Endothelial cell of umbilical vein (primary cell): ENCODE measurements around the gene SPAG6. TPM values are rescaled to one million over a fixed set of nuclear protein-coding genes. Genes with fewer than 3 reads are reported as not detected.

Source experiments
- Bru-seq: library from RNA; stranded (reverse); fragments of 400-500 nt; gene quantifications from one replicate; lab custom pipeline; 2021; lab: Mats Ljungman, UMichigan
- BruChase-seq, 2 experiments: library from RNA; stranded (reverse); fragments of 400-500 nt; gene quantifications; one replicate each; lab custom pipeline; 2021; lab: Mats Ljungman, UMichigan
- BruUV-seq: library from RNA; stranded (reverse); fragments of 400-500 nt; replicated peaks from 2 replicates; lab custom pipeline; 2021; lab: Mats Ljungman, UMichigan
- CTCF ChIA-PET: fragments of 300-600, 350-600 bp; sonication (Branson Sonifier 250); formaldehyde crosslinking; loops from one replicate; lab custom pipeline; 2021; ENCODE audit warnings: antibody characterized with exemption, inconsistent platforms; lab: Charles Lee
- POLR2A ChIA-PET: fragments of 300-600, 350-600 bp; sonication (Branson Sonifier 250); formaldehyde crosslinking; loops from one replicate; lab custom pipeline; 2021; ENCODE audit warnings: antibody characterized with exemption, inconsistent platforms; lab: Charles Lee
- DNase-seq: peaks from one replicate; pipeline ENCODE4 v3.0.0-alpha.2; 2011; ENCODE audit warnings: low read depth, low spot score
- FAIRE-seq: peaks from 2 replicates; lab custom pipeline; 2011; peaks lifted over from hg19 to GRCh38; lab: Jason Lieb, UNC
- H2AFZ ChIP-seq: 2 replicates; pipeline ENCODE4 v1.6.0; 2012; ENCODE audit warnings: low read depth, low read length, control low read depth, inconsistent platforms
- H3K27ac ChIP-seq: 2 replicates; pipeline ENCODE4 v1.5.1; 2011; ENCODE audit warnings: low read depth, mild to moderate bottlenecking, control low read depth, low read length, moderate library complexity; ENCODE audit not compliant: insufficient read depth
- H3K27me3 ChIP-seq, 2 experiments: 2 replicates each; pipeline versions ENCODE4 v1.6.0 to v1.6.1; 2011; ENCODE audit warnings: low read length in 2 of 2, mixed read lengths in 1 of 2; ENCODE audit not compliant: control insufficient read depth in 2 of 2, insufficient read depth in 2 of 2
- H3K36me3 ChIP-seq, 2 experiments: 2 replicates in 1 of 2; 3 replicates in 1 of 2; pipeline ENCODE4 v1.5.1; 2011; ENCODE audit warnings: low read length in 2 of 2, mild to moderate bottlenecking in 1 of 2, moderate library complexity in 1 of 2; ENCODE audit not compliant: control insufficient read depth in 2 of 2, insufficient read depth in 2 of 2; ENCODE audit errors: extremely low read depth in 1 of 2
- H3K4me1 ChIP-seq: 3 replicates; pipeline ENCODE4 v1.5.1; 2011; ENCODE audit warnings: mild to moderate bottlenecking, low read length; ENCODE audit not compliant: control insufficient read depth, insufficient read depth; ENCODE audit errors: extremely low read depth
- H3K4me2 ChIP-seq: 2 replicates; pipeline ENCODE4 v1.6.1; 2011; ENCODE audit warnings: low read length, control low read depth, mixed read lengths; ENCODE audit not compliant: insufficient read depth
- H3K4me3 ChIP-seq, 3 experiments: fragments of 200-600 bp in 1 of 3; sonication (generic), shearing (Covaris generic) in 1 of 3; replicated peaks in 1 of 3; 2 replicates each; pipeline ENCODE4 v1.5.1; 2011 to 2016; ENCODE audit warnings: control low read depth in 3 of 3, low read length in 3 of 3, mild to moderate bottlenecking in 2 of 3, inconsistent platforms in 1 of 3, low read depth in 1 of 3, moderate library complexity in 1 of 3; ENCODE audit not compliant: insufficient read depth in 1 of 3
- H3K79me2 ChIP-seq: 2 replicates; pipeline ENCODE4 v1.6.0; 2012; ENCODE audit warnings: low read length, inconsistent platforms; ENCODE audit not compliant: control insufficient read depth, insufficient read depth
- H3K9ac ChIP-seq: replicated peaks from 2 replicates; pipeline ENCODE3; 2011; ENCODE audit warnings: low read length, control low read depth; ENCODE audit not compliant: insufficient read depth; ENCODE audit errors: extremely low read depth
- H3K9me1 ChIP-seq: replicated peaks from 3 replicates; pipeline ENCODE4 v1.6.0; 2011; ENCODE audit warnings: mild to moderate bottlenecking, low read length; ENCODE audit not compliant: control insufficient read depth, insufficient read depth; ENCODE audit errors: extremely low read depth
- H3K9me3 ChIP-seq: replicated peaks from 2 replicates; pipeline ENCODE4 v1.5.1; 2012; ENCODE audit warnings: low read length, inconsistent platforms; ENCODE audit not compliant: control insufficient read depth, insufficient read depth
- H4K20me1 ChIP-seq: replicated peaks from 2 replicates; pipeline ENCODE3; 2011; ENCODE audit warnings: mild to moderate bottlenecking, low read length; ENCODE audit not compliant: control insufficient read depth, insufficient read depth; ENCODE audit errors: extremely low read depth
- CTCF ChIP-seq, 2 donors: IDR thresholded peaks; 1 replicate in 1 of 2; 2 replicates in 1 of 2; pipeline ENCODE4 v1.5.1; 2011; ENCODE audit warnings: low read length in 2 of 2, mild to moderate bottlenecking in 2 of 2, moderate library complexity in 2 of 2, control low read depth in 1 of 2, inconsistent platforms in 1 of 2, low read depth in 1 of 2; ENCODE audit not compliant: insufficient read depth in 1 of 2; ENCODE audit errors: extremely low read depth in 1 of 2
- EZH2 ChIP-seq: IDR thresholded peaks from 2 replicates; pipeline ENCODE4 v1.6.1; 2012; ENCODE audit warnings: borderline replicate concordance, low read depth, mild to moderate bottlenecking, moderate library complexity, low read length, inconsistent platforms; ENCODE audit not compliant: severe bottlenecking
- GATA2 ChIP-seq: IDR thresholded peaks from 2 replicates; pipeline ENCODE4 v1.7.0; 2011; ENCODE audit warnings: low read depth, mild to moderate bottlenecking, moderate library complexity, mixed read lengths, low read length; ENCODE audit not compliant: insufficient read length, insufficient read depth
- MAX ChIP-seq: IDR thresholded peaks from 2 replicates; pipeline ENCODE4 v1.6.1; 2011; ENCODE audit not compliant: insufficient read depth, insufficient read length
- MYC ChIP-seq: IDR thresholded peaks from one replicate; pipeline ENCODE4 v1.6.1; 2011; ENCODE audit warnings: mild to moderate bottlenecking, low read depth, low read length
- POLR2A ChIP-seq: IDR thresholded peaks from 2 replicates; pipeline ENCODE4 v1.6.1; 2012; ENCODE audit warnings: low read depth, mild to moderate bottlenecking, control low read depth, low read length
- dilution Hi-C: fragments of 300-500 bp; cut with MboI; formaldehyde crosslinking; loops from one replicate; pipeline ENCODE4 v1.15.0; 2019; ENCODE audit warnings: low sequenced_read_pairs; ENCODE audit not compliant: extremely low pct_ligation_motif_present
- intact Hi-C: fragments of 100-400 bp; cut with micrococcal nuclease; formaldehyde crosslinking; loops from one replicate; pipeline ENCODE4 v1.10.0; 2022
- long read RNA-seq: library from polyadenylated mRNA; stranded (forward); transcript quantifications from one replicate; pipeline ENCODE4 v2.0.0, GENCODE V29; 2021
- polyA minus RNA-seq, 3 experiments: library from RNA; depleted of rRNA, polyadenylated mRNA; stranded (reverse); fragments of >200 nt; gene quantifications; 1 replicate in 1 of 3; 2 replicates in 2 of 3; pipeline ENCODE4 v1.2.3, GENCODE V29; 2011
- polyA plus RNA-seq, 4 experiments: library from polyadenylated mRNA; depleted of rRNA in 3 of 4; stranded (reverse) in 3 of 4; unstranded in 1 of 4; fragments of >200 nt; gene quantifications; 2 replicates each; pipeline versions ENCODE4 v1.2.1 to v1.2.3, GENCODE V29; 2011 to 2012; ENCODE audit warnings: missing spikeins in 1 of 4
- total RNA-seq: library from RNA; stranded (reverse); gene quantifications from 2 replicates; pipeline ENCODE4 v1.2.3, GENCODE V29; 2021

The SPAG6 gene
- total RNA-seq (not detected in 2 replicates), polyA plus RNA-seq (not detected in 2 replicates), polyA minus RNA-seq (not detected in 2 replicates), Bru-seq, nascent RNA (percentile 4 among the genes with signal in this experiment), BruChase-seq, experiment 1, labeled RNA remaining after a 6-hour chase (percentile 5 among the genes with signal in this experiment), BruChase-seq, experiment 2, labeled RNA remaining after a 2-hour chase (not detected)
- not detected in 2 replicates for polyA plus RNA-seq (2011; cell fraction: cytosol; rRNA removed)
- polyA plus RNA-seq (2011; cell fraction: nucleus; rRNA removed), result not detected in 2 replicates
- polyA plus RNA-seq (2012), result 0.09 TPM in 1 of 2 replicates, not detected in the other
- polyA minus RNA-seq (2011; cell fraction: cytosol; rRNA and poly(A)+ RNA removed), result not detected
- not detected in 2 replicates for polyA minus RNA-seq (2011; cell fraction: nucleus; rRNA and poly(A)+ RNA removed)
- long read RNA-seq, result 0 reads

- no peak within 1 kb of the TSS for H3K27ac ChIP-seq
- H4K20me1 ChIP-seq, result no peaks in the 10 kb centered on the region
- FAIRE-seq, result no peak
- intact Hi-C loops (no loop called here), dilution Hi-C loops (no loop called here)
- ChIA-PET POLR2A (no interaction called here), CTCF (interaction anchor here (0.7 kb wide), 1 partner anchor 32 kb away, joined by 3 read pairs; no protein-coding TSS in a partner anchor)
- H3K9me1 ChIP-seq, result no peaks in the 10 kb centered on the region
- no peak within 1 kb of the TSS for H3K9ac ChIP-seq
- no peak within 1 kb of the TSS for H3K4me2 ChIP-seq
- no peak within 1 kb of the TSS for H2AFZ ChIP-seq
- no peaks in the 10 kb centered on the region for H3K36me3 ChIP-seq
- peaks cover 7% of the 10 kb centered on the region for H3K4me1 ChIP-seq
- peaks cover 59 to 89% of the 10 kb centered on the region in 2 experiments for H3K27me3 ChIP-seq
- BruUV-seq, result no TSS peak
- H3K9me3 ChIP-seq, result no peaks in the 10 kb centered on the region
- peak; percentile 97 for TF ChIP-seq EZH2
- no peak for TF ChIP-seq MAX
- no peak for TF ChIP-seq CTCF (IDR thresholded peaks at IDR 0.05; ENCODE audit: extremely low read depth in 1 of 2, insufficient read depth in 1 of 2, low read depth in 1 of 2, low read length in 2 of 2)
- no peak for TF ChIP-seq GATA2
- no peak for TF ChIP-seq POLR2A
- no peak for TF ChIP-seq MYC
- H3K4me3 ChIP-seq, result no peak within 1 kb of the TSS
- no peaks in the 10 kb centered on the region for H3K79me2 ChIP-seq
- DNase-seq, result no peak
Measured at GRCh38 chr10:22345301-22346095, at the start of gene SPAG6. TSS of gene SPAG6 (plus strand) at chr10:22345496. CDS start at chr10:22345612, 116 bp downstream.
